ENCODE measurements around the gene KDM8. TPM values are rescaled to one million over a fixed set of nuclear protein-coding genes. Genes with fewer than 3 reads are reported as not detected.

The KDM8 gene
- total RNA-seq, 1 donor from 2014 or later: 4.3 TPM

DNA sequence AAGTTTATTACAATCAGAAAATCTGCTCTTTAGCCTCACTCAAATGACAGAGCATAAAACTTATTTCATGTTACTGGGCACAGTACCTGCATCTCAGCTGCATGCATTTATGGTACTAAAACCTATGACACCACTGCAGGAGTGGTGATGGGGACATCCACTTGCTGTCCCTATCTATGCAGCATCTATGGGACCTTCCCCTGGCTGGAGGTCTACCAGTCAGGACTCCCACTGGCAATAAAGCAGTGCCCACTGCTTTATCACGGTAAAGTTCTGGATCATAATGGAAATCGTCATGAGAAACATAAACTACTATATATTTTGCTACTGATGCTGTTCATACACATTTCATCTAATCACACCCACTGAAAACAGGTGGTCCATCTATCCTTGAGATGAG is 39.1 kb downstream of the KDM8 start:
- Histone ChIP-seq H3K4me3 (ENCODE audit: insufficient read depth, low read depth, low read length) (peak overlapping the region; percentile 25), H3K4me2 (ENCODE audit: low read length) (peak overlapping the region; percentile 77), H4K20me1 (ENCODE audit: insufficient read depth, low read length) (no peaks in the 10 kb centered on the region), H3K79me2 (ENCODE audit: insufficient read depth, low read length) (peaks cover 16% of the 10 kb centered on the region), H3K4me1 (ENCODE audit: insufficient read depth, low read length) (peaks cover 53% of the 10 kb centered on the region), H3K27ac (ENCODE audit: low read depth, low read length) (peak overlapping the region; percentile 82), H2AFZ (ENCODE audit: low read depth, low read length) (no peak overlapping the region), H3K9me3 (ENCODE audit: insufficient read depth, low read depth, low read length) (no peaks in the 10 kb centered on the region), H3K36me3 (ENCODE audit: insufficient read depth, low read length) (no peaks in the 10 kb centered on the region), H3K27me3 (ENCODE audit: insufficient read depth, low read length) (no peaks in the 10 kb centered on the region), H3K9ac (ENCODE audit: low read length) (peak overlapping the region; percentile 73)
- Mint-ChIP-seq H3K9me3 (ENCODE audit: unreplicated experiment) (peaks cover 3% of the 10 kb centered on the region), H3K4me3 (ENCODE audit: unreplicated experiment) (no peak overlapping the region), H3K27me3 (ENCODE audit: low read depth, unreplicated experiment) (no peaks in the 10 kb centered on the region), H3K36me3 (ENCODE audit: low read depth, unreplicated experiment) (peaks cover 3% of the 10 kb centered on the region), H3K27ac (ENCODE audit: unreplicated experiment) (peak overlapping the region; percentile 70), H3K4me1 (ENCODE audit: low read depth, unreplicated experiment) (peaks cover 40% of the 10 kb centered on the region)
- TF ChIP-seq, protein P1, sequence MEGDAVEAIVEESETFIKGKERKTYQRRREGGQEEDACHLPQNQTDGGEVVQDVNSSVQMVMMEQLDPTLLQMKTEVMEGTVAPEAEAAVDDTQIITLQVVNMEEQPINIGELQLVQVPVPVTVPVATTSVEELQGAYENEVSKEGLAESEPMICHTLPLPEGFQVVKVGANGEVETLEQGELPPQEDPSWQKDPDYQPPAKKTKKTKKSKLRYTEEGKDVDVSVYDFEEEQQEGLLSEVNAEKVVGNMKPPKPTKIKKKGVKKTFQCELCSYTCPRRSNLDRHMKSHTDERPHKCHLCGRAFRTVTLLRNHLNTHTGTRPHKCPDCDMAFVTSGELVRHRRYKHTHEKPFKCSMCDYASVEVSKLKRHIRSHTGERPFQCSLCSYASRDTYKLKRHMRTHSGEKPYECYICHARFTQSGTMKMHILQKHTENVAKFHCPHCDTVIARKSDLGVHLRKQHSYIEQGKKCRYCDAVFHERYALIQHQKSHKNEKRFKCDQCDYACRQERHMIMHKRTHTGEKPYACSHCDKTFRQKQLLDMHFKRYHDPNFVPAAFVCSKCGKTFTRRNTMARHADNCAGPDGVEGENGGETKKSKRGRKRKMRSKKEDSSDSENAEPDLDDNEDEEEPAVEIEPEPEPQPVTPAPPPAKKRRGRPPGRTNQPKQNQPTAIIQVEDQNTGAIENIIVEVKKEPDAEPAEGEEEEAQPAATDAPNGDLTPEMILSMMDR (IDR thresholded peaks at IDR 0.05; ENCODE audit: insufficient read depth, low read depth, low read length): no peak
- no peak for TF ChIP-seq EZH2 (IDR thresholded peaks at IDR 0.05; ENCODE audit: insufficient read depth, low read length)
- DNase-seq (ENCODE audit: low read depth): no peak
- no peak for FAIRE-seq

DNA sequence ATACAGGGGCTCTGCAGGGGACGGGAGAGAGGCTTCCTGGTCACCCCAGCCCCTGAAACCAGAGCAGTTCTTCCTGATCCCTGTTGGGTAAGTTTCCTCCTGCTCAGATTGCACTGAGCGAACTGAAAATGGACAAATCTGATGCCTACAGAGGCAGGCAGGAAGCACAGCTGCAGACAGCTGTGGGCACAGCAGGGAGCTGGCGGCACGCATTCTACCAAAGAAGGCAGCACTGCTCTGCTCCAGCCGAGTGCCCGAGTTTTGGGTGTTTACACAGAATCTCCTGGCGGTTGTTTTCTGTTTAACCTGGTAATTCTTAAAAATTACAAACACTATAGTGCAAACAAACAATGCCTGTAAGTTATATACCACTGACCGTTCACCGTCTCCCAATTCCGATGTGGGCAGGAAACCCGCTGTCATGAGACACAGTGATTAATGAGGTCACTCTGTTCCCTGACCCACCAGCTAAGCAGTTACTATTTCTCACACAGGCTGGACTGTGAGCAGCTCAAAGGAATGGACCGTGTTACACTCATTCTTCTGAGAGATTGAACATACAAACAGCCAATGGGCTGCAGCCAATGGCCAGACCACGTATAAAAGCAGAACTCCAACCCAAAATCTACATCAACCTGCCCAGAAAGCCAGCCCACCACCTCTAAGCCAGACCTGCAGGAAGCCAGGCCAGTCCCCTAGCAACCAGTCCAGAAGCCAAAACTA is 39.7 kb downstream of the KDM8 start:
- FAIRE-seq (peak; percentile 20), DNase-seq (ENCODE audit: low read depth) (peak; percentile 95)
- no peak overlapping the region for H2AFZ ChIP-seq (ENCODE audit: low read depth, low read length)
- no peaks in the 10 kb centered on the region for H3K27me3 ChIP-seq (ENCODE audit: insufficient read depth, low read length)
- Mint-ChIP-seq H3K36me3 (ENCODE audit: low read depth, unreplicated experiment) (peaks cover 3% of the 10 kb centered on the region), H3K4me1 (ENCODE audit: low read depth, unreplicated experiment) (peaks cover 37% of the 10 kb centered on the region), H3K27ac (ENCODE audit: unreplicated experiment) (peak overlapping the region; percentile 86), H3K4me3 (ENCODE audit: unreplicated experiment) (no peak overlapping the region), H3K9me3 (ENCODE audit: unreplicated experiment) (peaks cover 3% of the 10 kb centered on the region), H3K27me3 (ENCODE audit: low read depth, unreplicated experiment) (no peaks in the 10 kb centered on the region)
- H3K9me3 ChIP-seq (ENCODE audit: insufficient read depth, low read depth, low read length): no peaks in the 10 kb centered on the region
- TF ChIP-seq, protein P1 (IDR thresholded peaks at IDR 0.05; ENCODE audit: insufficient read depth, low read depth, low read length): no peak
- no peak for TF ChIP-seq EZH2 (IDR thresholded peaks at IDR 0.05; ENCODE audit: insufficient read depth, low read length)
- H3K4me1 ChIP-seq (ENCODE audit: insufficient read depth, low read length): peaks cover 48% of the 10 kb centered on the region
- H3K4me2 ChIP-seq (ENCODE audit: low read length): peak overlapping the region; percentile 77
- peaks cover 16% of the 10 kb centered on the region for H3K79me2 ChIP-seq (ENCODE audit: insufficient read depth, low read length)
- H3K4me3 ChIP-seq (ENCODE audit: insufficient read depth, low read depth, low read length): peak overlapping the region; percentile 25
- peak overlapping the region; percentile 73 for H3K9ac ChIP-seq (ENCODE audit: low read length)
- no peaks in the 10 kb centered on the region for H3K36me3 ChIP-seq (ENCODE audit: insufficient read depth, low read length)
- H3K27ac ChIP-seq (ENCODE audit: low read depth, low read length): peak overlapping the region; percentile 82
- H4K20me1 ChIP-seq (ENCODE audit: insufficient read depth, low read length): no peaks in the 10 kb centered on the region
